OCI-LY3 (cell line): ENCODE measurements around the gene CLSTN2.

Experiments
- CTCF ChIP-seq: fragments of 200-600, 300-600 bp; sonication (generic); IDR thresholded peaks from 2 replicates; pipeline ENCODE4 v1.5.1; 2014; ENCODE audit warnings: antibody characterized with exemption, low read length, low read depth
- EZH2phosphoT487 ChIP-seq: fragments of 200-600 bp; shearing (Covaris generic); IDR thresholded peaks from 2 replicates; pipeline ENCODE4 v1.6.1; 2018; ENCODE audit warnings: antibody characterized with exemption, mixed run types, low read depth

- no peak for TF ChIP-seq EZH2phosphoT487
- no peak for TF ChIP-seq CTCF
Observed at GRCh38 chr3:140570602-140571001, 635.6 kb downstream of the CLSTN2 start.
